Common myeloid progenitor, CD34-positive (primary cell): Measurements from ENCODE around the gene MAN1C1.

ENCODE experiments used
- CTCF ChIA-PET: fragments of 350-600 bp; sonication (Branson Sonifier 250); formaldehyde crosslinking; loops from one replicate; lab custom pipeline; 2021; ENCODE audit warnings: antibody characterized with exemption; lab: Charles Lee
- POLR2A ChIA-PET: fragments of 350-600 bp; sonication (Branson Sonifier 250); formaldehyde crosslinking; loops from one replicate; lab custom pipeline; 2021; ENCODE audit warnings: antibody characterized with exemption; lab: Charles Lee
- DNase-seq, 3 donors: peaks; one replicate each; pipeline versions ENCODE4 v3.0.0 to v3.0.0-alpha.2; 2013
- H3K27ac ChIP-seq, 2 experiments: 1 replicate in 1 of 2; 2 replicates in 1 of 2; pipeline ENCODE4 v1.7.0; 2013; ENCODE audit warnings: inconsistent platforms in 2 of 2, low read length in 2 of 2, mild to moderate bottlenecking in 2 of 2, low read depth in 1 of 2, moderate library complexity in 1 of 2; ENCODE audit not compliant: severe bottlenecking in 2 of 2, insufficient read depth in 1 of 2, poor library complexity in 1 of 2
- H3K27me3 ChIP-seq, 5 experiments: replicated peaks in 2 of 5; 1 replicate in 3 of 5; 2 replicates in 2 of 5; pipeline versions ENCODE4 v1.6.1 to v1.7.0; 2013; ENCODE audit warnings: low read length in 4 of 5, mild to moderate bottlenecking in 2 of 5, moderate library complexity in 2 of 5, inconsistent platforms in 1 of 5; ENCODE audit not compliant: insufficient read depth in 5 of 5, control insufficient read depth in 4 of 5
- H3K36me3 ChIP-seq, 4 experiments: 1 replicate in 2 of 4; 2 replicates in 2 of 4; pipeline versions ENCODE4 v1.6.1 to v1.7.0; 2013; ENCODE audit warnings: low read length in 3 of 4, control low read depth in 1 of 4, mild to moderate bottlenecking in 1 of 4; ENCODE audit not compliant: control insufficient read depth in 4 of 4, insufficient read depth in 4 of 4
- H3K4me1 ChIP-seq, 4 experiments: 1 replicate in 3 of 4; 2 replicates in 1 of 4; pipeline versions ENCODE4 v1.6.1 to v1.7.1; 2013; ENCODE audit warnings: low read length in 3 of 4, mild to moderate bottlenecking in 3 of 4, control low read depth in 1 of 4, inconsistent platforms in 1 of 4, moderate library complexity in 1 of 4; ENCODE audit not compliant: control insufficient read depth in 4 of 4, insufficient read depth in 4 of 4; ENCODE audit errors: control extremely low read depth in 1 of 4
- H3K4me3 ChIP-seq, 7 experiments: 1 replicate in 4 of 7; 2 replicates in 3 of 7; pipeline versions ENCODE4 v1.5.1 to v1.7.0; 2013; ENCODE audit warnings: mild to moderate bottlenecking in 7 of 7, low read length in 6 of 7, moderate library complexity in 6 of 7, inconsistent platforms in 2 of 7, low read depth in 2 of 7, control low read depth in 1 of 7; ENCODE audit not compliant: insufficient read depth in 4 of 7, control insufficient read depth in 1 of 7; ENCODE audit errors: extremely low read depth in 1 of 7
- H3K9me3 ChIP-seq, 5 experiments: 1 replicate in 4 of 5; 2 replicates in 1 of 5; pipeline versions ENCODE4 v1.6.1 to v1.7.1; 2013; ENCODE audit warnings: low read length in 4 of 5, mild to moderate bottlenecking in 2 of 5, inconsistent platforms in 1 of 5, low read depth in 1 of 5, moderate library complexity in 1 of 5; ENCODE audit not compliant: control insufficient read depth in 4 of 5, insufficient read depth in 2 of 5; ENCODE audit errors: control extremely low read depth in 1 of 5
- WGBS: methylation state at CpG from one replicate; pipeline ENCODE4 v1.1.5; 2013; ENCODE audit not compliant: insufficient coverage; 5-methylcytosine and 5-hydroxymethylcytosine counted together

The MAN1C1 gene

DNA sequence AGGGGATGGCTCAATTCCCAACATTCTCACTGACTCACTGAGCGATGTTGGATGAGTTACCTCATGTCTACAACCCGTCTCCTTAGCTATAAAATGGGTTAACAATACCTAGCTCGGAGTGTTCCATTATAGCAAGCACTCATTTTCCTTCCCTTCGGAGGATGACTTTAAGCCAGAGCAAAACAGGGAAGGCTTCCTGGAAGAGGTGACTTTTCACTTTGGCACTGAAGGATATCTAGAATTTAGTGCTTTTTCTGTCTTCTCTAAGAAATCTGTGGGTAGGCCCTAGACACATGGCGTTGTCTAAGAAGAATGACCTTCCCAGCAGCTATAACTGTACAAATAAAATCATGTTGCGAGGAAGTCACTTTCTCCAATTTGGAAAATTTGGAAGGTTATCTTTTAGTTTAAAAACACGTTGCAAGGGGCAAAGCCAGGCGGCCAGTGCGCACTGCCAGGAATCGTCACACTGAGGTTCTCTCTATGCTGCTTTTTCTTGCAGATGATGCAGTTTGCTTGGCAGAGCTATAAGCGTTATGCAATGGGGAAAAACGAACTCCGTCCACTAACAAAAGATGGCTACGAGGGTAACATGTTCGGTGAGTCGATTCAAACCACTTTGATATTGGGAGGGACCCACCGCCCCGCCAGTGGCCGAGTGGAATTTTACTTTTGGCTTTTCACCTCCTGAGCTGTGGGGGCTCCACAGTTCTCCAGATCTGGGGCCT lies 69.5 kb downstream of the MAN1C1 start:
- Histone ChIP-seq H3K9me3 (no peaks in the 10 kb centered on the region), H3K4me3 (no peak overlapping the region), H3K27me3 (peaks cover 0 to 2% (median 0%) of the 10 kb centered on the region in 5 experiments), H3K36me3 (no peaks in the 10 kb centered on the region), H3K4me1 (no peaks in the 10 kb centered on the region), H3K27ac (no peak overlapping the region)
- no peak for DNase-seq
- WGBS: 98% methylated on average over 18 of the region's 19 CpGs
- CTCF ChIA-PET: interaction anchor here (0.7 to 1.0 kb wide), 2 partner anchors 14 to 67 kb away, joined by 3 read pairs; no protein-coding TSS in a partner anchor
- POLR2A ChIA-PET: no interaction called here

DNA sequence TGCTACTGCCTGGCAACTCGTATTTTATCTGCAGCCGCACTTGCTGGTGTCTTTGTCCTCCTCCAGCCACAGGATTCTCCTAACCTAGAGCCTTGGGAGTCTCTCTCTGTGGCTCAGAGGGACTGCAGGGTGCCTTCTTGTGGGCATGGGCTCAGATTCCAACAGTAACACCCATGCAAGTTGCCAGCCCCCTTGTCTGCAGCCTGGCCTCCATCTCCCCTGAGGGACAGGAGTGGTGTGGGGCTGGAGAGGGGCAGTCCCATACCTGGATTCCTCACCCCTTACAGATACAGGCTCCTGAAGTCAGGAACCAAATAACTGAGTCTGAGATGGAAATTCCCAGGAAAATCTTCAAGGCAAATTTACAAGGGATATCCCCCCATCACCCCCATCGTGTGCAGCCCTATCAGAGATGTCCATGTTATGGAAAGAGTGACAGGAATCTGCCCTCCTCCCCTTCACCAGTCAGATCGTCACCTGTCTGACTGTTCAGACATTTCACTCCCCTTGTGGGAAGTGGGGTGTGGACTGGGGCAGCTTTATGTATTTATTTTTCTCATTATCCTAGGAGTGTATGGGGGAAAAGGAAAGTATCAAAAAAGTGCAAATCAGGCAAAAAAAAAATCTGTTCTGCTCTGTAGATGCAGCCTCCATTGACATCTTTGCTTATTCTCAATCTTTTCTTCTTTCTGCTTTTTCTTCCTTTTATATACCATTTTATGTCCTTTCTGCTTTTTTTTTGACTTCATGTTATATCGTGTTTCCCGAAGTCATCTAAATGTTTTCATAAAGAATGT lies 70.8 kb downstream of the MAN1C1 start:
- 87% methylated on average over 3 of the region's 6 CpGs for WGBS
- no peak overlapping the region for H3K27ac ChIP-seq
- peaks cover 0 to 2% (median 0%) of the 10 kb centered on the region in 5 experiments for H3K27me3 ChIP-seq
- no peak overlapping the region for H3K4me3 ChIP-seq
- DNase-seq: no peak
- POLR2A ChIA-PET: no interaction called here
- no peaks in the 10 kb centered on the region for H3K9me3 ChIP-seq
- no peaks in the 10 kb centered on the region for H3K4me1 ChIP-seq
- no peaks in the 10 kb centered on the region for H3K36me3 ChIP-seq
- CTCF ChIA-PET: no interaction called here

DNA sequence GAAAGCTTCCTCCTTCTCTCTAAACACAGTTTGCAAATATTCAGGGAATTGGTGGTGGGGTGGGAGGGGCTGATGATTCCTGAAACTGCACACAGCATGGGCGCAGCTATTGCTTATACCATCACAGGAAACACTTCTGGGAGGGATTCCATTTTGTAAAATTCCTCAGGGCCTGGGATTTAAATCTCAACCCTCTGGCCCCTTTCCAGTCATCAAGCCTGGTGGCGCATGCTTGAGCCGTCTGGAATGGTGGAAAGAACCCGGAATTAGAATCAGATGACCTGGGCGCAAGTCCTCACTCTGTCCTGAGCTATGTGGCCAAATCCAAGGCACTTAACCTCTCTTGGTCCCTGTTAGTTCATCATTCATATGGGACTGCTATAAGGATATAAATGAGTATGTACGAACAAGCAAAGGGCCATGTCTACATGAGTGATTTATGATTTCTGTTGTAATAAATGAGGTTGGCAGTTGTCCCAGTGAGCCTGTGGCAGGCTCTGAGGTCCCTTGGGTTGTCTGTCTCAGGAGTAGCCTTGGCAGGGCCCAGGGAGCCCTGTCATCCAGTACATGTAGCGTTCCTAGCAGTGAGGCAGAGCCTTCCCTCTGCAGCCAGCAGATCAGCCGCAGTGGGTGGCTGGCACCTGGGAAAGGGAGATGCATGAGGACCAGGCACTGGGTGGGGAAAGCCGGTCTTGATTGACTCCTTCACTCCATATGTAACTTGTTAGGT lies 72.0 kb downstream of the MAN1C1 start:
- DNase-seq: peak in 2 of 3 donors; percentile 27 to 32
- POLR2A ChIA-PET: no interaction called here
- CTCF ChIA-PET: interaction anchor here (1.0 to 1.3 kb wide), 2 partner anchors 10 to 16 kb away, joined by 3 read pairs; no protein-coding TSS in a partner anchor

DNA sequence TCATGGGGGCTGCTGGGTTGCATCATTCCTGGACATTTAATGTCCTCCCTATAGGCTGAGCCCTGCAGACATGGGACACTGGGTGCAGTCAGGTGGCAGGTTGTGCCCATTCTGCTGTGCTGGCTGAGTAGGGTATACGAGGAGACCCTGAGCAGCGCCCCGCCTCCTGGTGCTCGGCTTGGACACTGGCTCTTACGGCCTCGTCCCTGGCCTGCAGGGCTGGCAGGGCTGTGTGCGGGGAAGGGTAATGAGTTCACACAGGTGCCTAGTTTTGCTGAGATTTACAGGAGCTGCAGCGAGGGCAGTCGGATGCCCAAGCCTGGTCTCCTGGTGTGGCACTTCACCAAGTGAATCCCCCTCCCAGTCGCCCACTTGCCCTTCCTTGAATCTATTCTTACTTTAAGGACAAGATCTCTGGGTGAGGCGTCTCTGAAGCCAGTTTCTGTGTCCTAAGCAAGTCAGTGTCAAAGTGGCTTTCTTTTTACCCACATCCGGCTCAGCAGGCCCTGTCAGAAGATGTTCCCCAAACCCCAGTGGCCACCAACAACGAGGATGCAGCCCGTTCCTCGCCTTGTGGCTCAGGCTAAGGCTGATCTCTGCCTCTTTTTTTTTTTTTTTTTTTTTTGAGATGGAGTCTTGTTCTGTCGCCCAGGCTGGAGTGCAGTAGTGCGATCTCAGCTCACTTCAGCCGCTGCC lies 73.2 kb downstream of the MAN1C1 start:
- Histone ChIP-seq H3K36me3 (no peaks in the 10 kb centered on the region), H3K27me3 (peaks cover 0 to 2% (median 0%) of the 10 kb centered on the region in 5 experiments), H3K27ac (no peak overlapping the region), H3K4me1 (no peaks in the 10 kb centered on the region), H3K4me3 (no peak overlapping the region), H3K9me3 (no peaks in the 10 kb centered on the region)
- ChIA-PET POLR2A (no interaction called here), CTCF (interaction anchor here (0.9 to 1.3 kb wide), 3 partner anchors 11 to 15 kb away, joined by 3 read pairs; no protein-coding TSS in a partner anchor)
- no peak for DNase-seq
- 94% methylated on average over 15 of the region's 18 CpGs for WGBS

More for the DNA sequence above, 72.0 kb downstream of the MAN1C1 start:
- no peaks in the 10 kb centered on the region for H3K9me3 ChIP-seq
- H3K4me1 ChIP-seq: no peaks in the 10 kb centered on the region
- WGBS: 100% methylated on average over 4 of the region's 9 CpGs
- no peaks in the 10 kb centered on the region for H3K36me3 ChIP-seq
- peaks cover 0 to 2% (median 0%) of the 10 kb centered on the region in 5 experiments for H3K27me3 ChIP-seq
- H3K27ac ChIP-seq: no peak overlapping the region
- no peak overlapping the region for H3K4me3 ChIP-seq

DNA sequence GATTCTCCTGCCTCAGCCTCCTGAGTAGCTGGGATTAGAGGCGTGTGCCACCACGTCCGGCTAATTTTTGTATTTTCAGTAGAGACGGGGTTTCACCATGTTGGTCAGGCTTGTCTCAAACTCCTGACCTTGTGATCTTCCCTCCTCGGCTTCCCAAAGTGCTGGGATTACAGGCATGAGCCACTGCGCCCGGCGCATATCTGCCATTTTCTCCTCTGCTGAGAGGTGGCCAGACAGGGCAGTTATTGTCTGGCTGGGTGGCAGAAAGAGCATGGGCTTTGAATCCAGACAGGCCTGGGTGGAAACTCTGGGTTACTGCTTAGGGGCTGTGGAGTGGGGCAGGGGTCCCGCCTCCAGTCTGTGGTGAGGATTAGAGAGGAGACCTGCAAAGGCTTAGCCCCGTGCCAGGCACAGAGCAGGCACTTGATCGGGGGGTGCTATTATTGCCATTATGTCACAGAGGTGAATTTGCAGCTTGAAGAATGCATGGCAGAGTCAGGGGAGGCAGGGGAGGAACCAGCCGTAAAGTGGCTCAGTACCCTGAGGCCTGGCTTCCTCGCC lies 73.9 kb downstream of the MAN1C1 start:
- Histone ChIP-seq H3K36me3 (no peaks in the 10 kb centered on the region), H3K27me3 (peaks cover 0 to 2% (median 0%) of the 10 kb centered on the region in 5 experiments), H3K27ac (no peak overlapping the region), H3K4me1 (no peaks in the 10 kb centered on the region), H3K4me3 (no peak overlapping the region), H3K9me3 (no peaks in the 10 kb centered on the region)
- 93% methylated on average over 12 of the region's 13 CpGs for WGBS
- POLR2A ChIA-PET: no interaction called here
- CTCF ChIA-PET: interaction anchor here (0.7 to 3.1 kb wide), 3 partner anchors 12 to 70 kb away, joined by 3 to 19 read pairs (median 3); no protein-coding TSS in a partner anchor
- DNase-seq: no peak

DNA sequence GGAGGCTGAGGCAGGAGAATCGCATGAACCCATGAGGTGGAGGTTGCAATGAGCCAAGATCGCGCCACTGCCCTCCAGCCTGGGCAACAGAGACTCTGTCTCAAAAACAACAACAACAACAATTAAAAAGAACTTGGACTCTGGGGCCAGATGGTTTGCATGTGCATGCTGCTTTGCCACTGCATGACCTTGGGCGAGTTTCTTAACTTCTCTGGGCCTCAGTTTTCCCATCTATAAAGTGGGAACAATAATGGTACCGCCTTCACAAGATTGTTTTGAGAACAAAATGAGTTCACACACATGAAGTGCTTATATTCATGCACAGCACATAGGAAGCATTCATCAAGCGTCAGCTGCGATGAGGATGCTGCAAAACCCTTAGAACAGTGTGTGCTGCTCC lies 74.6 kb downstream of the MAN1C1 start:
- no peaks in the 10 kb centered on the region for H3K4me1 ChIP-seq
- 93% methylated on average over 4 of the region's 7 CpGs for WGBS
- peaks cover 0 to 2% (median 0%) of the 10 kb centered on the region in 5 experiments for H3K27me3 ChIP-seq
- ChIA-PET CTCF (interaction anchor here (0.7 to 3.1 kb wide), 3 partner anchors 12 to 71 kb away, joined by 3 to 19 read pairs (median 3); no protein-coding TSS in a partner anchor), POLR2A (no interaction called here)
- H3K9me3 ChIP-seq: no peaks in the 10 kb centered on the region
- DNase-seq: no peak
- H3K36me3 ChIP-seq: no peaks in the 10 kb centered on the region
- H3K27ac ChIP-seq: no peak overlapping the region
- H3K4me3 ChIP-seq: no peak overlapping the region
